ENCODE results near the gene CREG1.
"Not testable (repeated sequence)": the region's sequence is repeated elsewhere in the genome, so short reads cannot be mapped to it uniquely, and the experiment has no call there.

CREG1 gene

DNA sequence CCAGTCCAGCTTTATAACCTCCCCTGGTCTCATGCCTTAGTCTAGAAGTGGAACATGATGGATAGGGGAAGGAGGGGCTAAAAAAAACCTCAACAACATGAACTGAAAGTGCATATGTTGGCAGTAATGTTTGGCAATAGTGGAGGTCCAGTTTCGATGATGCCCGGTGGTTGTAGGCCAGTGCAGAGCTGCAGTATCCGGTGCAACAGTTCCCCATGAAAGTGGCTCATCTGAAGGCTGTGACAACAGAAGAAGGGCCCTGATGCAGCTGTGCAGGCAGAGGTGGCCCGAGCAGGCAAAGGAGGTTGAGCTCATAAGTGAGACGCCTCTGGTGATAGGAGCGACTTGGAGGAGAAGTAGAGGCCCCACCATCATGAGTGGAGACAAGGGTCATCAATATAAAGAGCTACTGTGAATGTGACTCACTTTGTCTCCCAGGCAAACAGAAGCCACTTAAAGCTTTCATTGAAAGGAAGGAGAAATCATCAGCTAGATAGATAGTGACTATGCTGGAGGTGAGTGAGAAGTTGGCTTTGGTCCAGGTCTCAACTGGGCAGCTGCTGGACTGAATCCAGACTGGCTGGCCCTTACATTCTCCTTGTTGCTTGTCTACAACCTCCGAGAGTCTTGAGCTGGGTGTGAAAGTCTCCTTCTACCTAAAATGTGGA is 10.2 kb upstream of the CREG1 start:
- peak; percentile 47 for DNase-seq

DNA sequence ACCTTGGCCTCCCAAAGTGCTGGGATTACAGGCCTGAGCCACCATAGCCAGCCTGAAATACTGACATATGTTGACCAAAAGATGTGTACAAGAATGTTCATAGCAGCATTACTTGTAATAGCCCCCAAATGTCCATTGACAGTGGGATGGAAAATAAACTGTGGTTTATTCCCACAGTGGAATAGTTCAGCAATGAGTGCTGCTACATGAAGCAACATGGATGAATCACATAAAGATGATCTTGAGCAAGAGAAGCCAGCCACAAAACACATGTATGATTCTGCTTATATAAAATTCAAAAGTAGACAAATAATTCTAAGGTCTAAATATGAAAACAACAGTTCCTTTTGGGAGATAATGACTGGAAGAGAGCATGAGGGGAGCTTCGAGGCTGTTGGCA is 9.1 kb upstream of the CREG1 start:
- DNase-seq, result no peak

DNA sequence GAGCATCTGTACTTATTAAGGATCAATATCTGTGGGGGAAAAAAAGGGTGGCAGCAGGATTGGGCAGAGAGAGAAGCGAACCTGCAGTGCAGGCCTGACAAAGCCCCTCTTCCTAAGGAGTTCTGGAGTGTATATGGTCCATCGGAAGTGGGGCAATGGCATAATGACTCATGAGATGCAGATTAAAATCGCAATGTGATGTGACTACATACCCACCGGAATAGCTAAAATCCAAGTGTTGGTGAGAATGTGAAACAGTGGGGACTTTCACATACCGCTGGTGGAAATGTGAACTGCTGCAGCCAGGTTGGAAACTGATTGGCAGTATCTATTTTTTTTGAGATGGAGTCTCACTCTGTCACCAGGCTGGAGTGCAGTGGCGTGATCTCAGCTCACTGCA is 8.2 kb upstream of the CREG1 start:
- DNase-seq, result no peak

DNA sequence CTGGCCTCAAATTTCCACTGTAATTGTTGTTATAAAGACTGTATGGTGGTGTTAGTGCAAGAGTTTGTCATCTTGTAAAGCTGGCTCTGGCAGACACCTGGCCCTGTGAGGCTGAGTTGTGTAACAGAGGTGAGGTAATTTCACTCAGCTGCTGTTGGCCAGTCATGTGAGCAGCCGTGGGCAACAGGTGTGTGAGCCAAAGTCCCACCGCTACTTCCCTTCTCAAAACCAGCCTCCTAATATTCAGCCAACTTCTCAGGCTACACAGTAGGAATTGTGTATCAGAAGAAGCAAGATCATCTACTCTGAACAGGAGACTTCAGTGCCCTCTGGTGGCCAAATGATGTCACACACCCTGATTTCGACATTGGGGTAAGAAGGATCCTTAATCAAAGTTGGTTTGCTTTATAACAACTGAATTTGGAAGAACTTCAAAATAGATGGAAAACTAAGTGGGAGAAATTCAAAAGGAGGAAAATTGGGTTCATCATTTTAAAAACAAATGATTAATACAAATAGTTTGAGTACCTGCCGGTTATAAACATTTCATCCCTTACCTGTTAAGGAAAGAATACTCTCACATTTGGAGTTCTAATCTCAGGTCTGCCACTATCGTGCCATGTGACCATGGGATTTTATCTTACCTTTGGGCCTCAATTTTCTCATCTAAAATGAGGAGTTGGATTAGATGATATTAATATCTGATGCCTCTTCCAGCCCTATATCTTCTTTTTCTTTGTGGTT is 2.6 kb upstream of the CREG1 start:
- peak; percentile 55 for DNase-seq

DNA sequence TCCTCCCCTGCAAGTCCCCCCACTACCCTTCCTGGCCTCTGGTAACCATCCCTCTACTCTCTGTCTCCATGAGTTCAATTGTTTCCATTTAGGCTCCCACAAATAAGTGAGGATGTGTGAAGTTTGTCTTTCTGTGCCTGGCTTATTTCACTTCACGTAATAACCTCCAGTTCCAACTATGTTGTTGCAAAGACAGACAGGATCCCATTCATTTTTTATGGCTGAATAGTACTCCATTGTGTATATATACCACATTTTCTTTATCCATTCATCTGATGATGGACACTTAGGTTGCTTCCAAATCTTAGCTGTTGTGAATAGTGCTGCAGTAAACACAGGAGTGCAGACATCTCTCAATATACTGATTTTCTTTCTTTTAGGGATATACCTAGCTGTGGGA is 1.5 kb upstream of the CREG1 start:
- not testable (repeated sequence) for DNase-seq

DNA sequence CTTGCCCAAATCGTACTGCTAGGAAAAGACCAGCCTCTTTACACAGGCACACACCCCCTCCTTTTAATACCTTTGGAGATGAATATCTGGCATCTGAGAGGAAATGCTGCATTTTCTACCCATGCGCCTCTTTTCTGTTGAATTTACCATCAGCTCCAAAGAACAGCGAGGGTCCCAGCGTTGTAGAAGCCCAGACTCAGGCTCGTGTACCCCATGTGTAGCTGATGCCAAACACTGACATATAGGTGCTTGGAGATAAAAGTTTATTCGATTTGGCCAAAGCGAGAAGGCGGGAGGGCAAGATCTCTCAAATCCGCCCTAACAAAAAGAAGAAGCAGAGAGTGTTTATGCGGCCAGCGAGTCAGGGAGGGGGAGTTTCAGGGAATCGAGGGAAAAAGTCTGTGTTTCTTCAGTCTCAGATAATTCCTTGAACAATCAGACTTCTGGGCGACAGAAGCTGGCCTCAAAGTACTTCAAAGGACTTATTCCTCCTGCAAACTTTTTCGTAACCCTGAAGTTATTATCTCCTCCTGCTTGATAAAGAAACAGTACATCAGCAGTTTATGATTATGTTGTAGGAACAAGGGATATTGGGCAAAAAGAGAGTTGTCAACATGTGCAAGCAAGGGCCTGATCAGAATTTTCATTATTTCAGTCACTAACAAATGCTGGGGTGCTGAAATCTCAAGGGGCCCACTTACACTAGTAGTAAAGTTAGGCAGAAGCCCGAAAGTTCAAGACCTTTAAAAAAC is 642 bp upstream of the CREG1 start:
- DNase-seq, result no peak

DNA sequence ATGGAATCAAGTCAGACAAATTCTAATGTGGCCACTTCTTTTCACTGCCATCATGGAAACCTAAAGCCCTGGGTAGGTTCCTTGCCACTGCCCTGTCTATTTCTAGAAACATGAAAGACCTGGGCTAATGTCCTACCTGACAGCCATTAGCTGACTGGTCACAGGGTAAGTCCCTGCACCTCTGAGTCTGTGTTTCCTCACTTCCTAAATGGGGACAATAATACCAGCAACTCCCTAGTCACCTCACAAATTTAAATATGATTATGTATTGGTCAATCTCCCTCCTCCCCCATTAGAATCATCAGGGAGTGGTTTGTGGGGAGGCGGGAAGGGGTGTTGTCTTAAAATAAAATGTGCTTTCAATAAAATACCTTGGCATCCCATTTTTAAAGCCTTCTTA is 2.2 kb downstream of the CREG1 start:
- DNase-seq, result no peak

DNA sequence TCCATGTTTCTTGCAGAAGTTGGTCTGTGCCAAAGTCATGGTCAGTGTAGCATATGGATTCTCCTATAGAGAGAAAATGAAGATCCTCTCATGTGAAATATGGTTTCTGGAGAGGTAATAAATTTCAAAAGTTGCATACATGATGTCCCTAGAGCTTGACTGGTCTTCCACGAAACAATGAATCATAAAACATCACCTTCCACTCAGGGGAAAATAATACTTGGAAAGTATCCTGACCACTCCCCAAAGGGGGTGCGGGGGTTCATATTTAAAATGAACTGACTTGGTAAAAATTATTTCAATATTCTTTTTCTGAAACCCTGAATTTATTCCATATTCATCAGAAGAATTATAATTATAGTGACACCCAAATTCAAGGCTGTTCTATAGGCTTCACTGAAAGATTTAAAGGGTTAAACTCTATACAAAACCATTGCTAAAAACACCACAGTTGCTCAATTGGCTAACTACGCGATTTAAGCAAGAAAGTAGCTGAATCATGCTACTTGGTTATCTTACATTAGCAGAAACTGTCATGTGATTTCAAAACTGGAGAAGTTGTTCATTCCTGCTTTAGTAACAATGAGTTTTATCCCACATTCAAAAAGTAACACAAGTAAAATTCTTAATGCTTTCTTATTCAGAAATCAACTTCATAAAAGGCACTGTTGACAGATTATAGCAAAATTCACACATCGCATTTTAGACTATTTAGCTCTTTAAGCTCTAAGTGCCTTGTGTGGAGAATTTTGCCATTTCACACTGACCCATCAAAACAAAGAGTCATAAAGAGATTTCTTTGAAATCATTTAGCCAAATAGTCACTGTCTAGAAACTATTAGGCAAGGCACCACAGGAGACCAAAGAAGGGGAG is 5.3 kb downstream of the CREG1 start:
- no peak for DNase-seq

DNA sequence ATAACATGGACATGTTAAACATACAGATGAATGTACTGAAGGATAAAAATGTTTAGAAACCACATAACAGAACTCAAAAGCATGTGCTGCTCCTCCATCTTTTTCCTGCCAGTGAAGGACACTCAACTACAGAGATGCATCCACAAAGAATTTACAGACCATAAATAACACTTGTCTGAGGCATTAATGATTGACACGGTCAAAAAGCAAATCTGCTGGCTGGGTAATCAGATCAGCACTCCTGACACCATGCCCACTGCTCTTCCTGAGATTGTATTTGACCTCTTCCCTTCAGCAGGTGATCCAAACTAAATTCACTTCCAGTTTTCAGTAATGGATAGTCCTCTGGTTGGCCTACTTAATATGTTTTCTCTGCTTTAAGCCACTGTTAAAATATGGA is 6.6 kb downstream of the CREG1 start:
- no peak for DNase-seq

DNA sequence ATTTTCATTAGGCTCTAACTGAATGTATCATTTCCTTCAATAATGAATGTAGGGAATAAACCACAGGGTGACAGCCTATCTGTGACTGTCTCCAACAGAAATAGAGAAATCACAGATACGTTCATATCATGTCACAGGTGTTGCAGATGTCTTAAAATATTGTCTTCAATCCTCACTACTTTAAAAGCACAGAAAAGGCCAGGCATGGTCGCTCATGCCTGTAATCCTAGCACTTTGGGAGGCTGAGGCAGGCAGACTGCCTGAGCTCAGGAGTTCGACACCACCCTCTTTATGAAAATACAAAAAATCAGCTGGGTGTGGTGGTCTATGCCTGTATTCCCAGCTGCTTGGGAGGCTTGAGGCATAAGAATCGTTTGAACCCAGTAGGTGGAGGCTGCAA is 8.2 kb downstream of the CREG1 start:
- DNase-seq, result no peak

DNA sequence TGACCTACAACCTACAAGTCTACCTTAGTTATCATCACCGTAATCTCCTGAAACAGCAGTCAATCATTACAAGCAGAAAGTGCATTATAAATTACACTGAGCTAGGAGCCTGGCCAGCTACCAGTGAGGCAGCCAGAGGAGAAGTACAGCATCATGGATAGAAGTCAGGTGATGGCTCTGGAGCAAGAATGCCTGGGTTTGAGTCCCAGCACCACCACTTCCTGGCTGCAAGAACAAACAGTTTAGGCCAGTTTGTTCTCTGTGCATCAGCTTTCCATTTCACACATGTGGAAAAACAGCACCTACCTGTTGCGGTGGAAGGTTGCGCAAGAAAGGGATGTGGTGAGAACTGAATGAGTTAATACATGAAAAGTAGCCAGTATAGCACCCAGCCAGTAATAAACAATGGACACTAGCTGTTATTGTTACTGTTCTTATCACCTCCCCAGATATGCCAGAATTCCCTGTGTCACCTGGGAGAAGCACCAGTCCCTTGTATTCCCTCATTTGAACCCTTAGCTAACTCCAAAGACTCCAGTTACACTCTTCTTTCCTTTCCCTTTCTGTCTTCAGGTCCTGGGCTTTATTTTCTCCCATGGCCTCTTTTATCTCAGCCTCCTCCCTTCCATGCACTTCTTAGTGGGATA is 9.0 kb downstream of the CREG1 start:
- DNase-seq, result no peak

DNA sequence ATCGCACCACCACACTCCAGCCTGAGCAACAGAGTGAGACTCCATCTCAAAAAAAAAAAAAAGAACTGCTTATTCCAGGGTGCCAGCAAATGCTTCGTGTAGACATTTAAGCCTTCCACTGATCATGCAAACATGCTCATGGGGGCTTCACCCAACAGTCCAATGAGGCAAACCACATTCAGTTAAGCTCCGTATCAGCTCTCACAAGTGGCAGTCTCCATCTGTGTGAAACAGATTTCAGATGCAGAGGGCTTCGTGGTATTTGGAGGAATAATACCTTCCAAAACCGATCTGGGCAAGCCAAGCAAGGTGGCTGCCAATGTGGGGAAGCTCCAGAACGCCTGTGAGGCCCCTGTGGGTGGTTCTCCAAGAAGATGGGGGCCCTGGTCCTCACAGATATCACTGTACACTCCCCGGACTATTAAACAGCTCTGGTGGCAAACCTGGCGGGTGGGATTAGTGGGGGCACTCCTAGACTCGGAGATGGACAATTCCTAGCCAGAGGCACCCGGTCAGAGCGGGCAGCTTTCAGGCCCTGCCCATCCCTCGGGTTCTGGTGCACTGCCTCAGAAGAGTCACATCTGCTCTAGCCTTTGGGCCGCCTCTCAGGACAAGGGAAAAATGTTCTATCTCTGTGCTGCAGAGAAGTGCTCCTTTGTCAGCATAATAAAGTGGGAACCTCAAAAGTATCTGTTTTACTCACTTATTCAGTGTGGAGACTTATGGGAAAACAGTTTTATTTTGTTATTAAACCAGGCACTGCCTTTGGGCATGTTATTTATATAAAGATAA is 10.2 kb downstream of the CREG1 start:
- DNase-seq, result no peak

DNA sequence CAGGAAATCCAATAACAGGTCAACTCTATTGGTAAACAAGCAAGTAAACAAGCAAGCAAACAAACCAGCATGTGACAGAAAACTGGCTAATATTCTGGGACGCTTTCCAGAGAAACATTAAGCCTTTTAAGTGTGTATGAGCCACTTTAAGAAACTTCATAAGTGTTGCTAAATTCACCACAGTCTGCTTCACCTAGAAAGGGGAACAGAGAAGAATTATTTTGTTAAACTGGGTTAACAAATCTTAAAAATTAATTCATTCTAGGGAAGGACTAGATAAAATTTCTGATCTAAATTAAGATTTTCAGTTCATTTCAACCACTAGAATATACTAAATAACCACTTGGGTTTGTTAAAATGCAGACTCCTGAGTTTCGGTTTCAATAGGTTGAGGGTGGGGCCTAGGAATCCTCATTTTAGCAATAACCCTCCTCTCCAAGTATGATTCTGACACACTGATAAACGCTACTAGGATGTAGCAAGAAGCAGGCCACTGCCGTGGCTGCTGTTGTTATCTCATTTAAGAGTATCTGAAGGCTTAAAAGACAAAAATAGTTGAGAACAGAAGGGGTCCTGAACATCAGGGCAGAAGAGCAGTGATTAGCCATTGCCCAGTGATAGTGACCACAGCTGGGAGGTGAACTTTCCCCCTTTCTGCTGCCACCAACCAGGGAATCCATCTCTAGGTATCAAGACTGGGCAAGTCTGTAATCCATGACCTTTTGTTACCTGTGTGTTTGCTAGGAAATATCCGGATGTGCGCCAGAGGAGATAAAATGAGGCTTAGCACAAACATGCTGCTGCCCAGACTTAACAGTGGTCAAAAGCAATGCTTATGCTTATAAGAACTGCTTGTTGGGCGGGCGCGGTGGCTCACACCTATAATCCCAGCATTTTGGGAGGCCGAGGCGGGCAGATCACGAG is 11.2 kb downstream of the CREG1 start:
- no peak for DNase-seq

DNA sequence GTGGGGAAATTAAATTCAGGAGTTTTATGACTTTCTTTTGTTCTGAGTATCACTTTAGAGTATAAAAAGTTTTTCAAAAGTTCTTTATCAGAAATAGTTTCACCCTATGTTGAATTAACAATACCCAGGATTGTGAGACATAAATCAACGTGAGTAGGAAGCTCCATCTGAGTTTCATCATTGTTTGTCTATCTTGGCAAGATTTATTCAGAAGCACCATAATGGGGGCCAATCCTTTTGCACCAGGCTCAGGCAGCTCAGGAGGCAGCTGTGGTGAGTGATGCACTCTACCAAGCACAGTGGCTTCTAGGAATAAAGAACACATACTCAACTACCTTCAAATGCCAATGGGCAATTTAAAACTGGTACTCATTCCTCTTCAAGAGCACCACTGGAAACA is 12.0 kb downstream of the CREG1 start:
- no peak for DNase-seq

DNA sequence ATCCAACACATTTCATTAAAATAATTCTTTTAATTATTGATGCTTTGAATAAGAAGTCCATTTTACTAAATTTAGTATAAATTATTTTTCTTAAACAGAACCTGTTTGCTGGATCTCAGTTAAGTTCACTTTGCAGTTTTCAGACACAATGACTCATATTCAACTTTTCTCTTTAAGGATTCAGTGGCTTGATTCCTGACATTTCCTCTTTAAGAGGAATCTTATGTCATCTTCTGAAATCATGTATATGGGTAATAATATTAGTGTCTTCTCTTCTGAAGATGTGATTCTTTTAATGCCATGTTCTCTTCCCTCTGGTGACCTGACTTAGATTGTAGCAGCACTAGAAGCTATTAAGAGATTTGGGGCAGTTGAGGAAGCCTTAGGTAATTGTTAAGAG is 12.6 kb downstream of the CREG1 start:
- DNase-seq, result no peak

DNA sequence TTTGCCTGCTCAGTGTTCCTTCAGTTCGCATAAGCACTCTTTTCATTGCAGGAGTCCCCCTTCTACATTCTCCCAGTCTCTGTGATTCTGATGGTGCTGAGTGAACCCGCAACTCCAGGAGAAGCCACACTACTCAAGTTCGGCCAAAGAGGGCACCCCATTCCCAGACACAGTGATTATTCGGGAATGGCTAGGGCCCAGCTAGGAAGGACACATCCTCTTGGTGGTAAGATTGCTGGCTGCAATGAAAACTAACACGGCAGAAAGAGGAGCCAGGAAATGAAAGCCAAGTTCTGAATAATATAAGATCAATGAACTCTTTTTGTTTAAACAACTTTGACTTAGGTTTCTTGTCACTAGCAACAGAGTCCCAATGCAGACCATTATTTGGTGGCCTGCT is 14.9 kb downstream of the CREG1 start:
- DNase-seq, result no peak

DNA sequence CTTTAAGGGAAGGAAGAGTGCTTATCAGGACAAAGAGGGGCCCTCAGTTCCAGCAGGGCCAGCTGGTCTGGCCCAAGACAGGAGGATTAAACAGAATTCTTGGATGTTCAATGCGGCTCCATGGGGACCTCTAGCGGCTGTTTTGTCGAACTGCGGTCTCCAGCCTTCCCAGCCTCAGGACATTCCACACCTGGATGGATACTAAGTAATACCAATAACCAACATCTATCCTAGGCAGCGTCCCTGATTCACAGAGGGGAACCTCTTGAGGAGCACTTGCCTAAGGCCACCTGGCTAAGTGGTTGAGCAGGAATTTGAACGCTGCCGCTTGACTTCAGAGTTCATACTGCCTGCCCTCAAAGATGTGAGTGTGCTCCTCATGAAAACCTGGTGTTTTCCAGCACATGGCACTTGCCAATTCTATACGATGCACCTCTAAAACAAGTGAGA is 19.7 kb downstream of the CREG1 start:
- peak; percentile 44 for DNase-seq

DNA sequence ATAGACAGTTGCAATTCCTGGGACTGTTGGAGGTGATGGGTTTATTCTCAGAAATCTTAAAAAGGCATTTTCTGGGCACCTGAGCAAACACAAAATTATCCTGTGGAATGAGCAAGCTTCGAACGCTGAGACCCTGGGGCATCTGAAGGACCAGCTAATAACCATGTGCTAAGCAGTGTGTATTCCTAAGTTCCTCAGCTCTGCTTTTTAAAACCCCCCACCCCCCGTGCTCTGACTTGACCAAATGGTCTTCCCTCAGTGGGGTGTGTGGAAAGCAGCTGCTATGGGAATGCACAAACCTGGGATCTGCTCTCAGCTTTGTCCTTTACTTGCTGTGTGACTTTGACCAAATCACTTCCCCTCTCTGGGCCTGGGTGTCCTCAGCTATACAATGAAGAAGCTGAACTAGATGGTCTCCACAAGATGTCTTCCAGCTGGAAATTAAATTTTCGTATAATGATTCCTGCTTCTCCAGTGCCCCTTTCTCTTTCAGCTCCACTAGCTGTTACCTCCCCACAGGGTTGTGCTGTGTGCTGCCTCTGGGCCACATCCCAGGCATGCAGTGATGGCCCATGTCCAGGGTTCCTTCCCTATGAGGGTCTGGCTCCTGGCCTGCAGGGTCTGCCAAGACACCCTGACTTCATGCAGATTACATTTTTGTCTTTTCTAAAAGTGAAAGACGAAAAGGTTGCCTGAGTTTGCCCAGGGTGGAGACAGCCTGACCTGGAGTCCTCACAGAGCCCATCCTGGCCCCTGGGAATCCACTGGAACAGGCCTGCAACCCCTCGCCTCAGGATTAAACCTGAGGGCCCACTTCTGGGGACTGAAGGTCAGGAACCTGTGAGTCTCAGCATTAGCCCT is 20.4 kb downstream of the CREG1 start:
- no peak for DNase-seq

DNA sequence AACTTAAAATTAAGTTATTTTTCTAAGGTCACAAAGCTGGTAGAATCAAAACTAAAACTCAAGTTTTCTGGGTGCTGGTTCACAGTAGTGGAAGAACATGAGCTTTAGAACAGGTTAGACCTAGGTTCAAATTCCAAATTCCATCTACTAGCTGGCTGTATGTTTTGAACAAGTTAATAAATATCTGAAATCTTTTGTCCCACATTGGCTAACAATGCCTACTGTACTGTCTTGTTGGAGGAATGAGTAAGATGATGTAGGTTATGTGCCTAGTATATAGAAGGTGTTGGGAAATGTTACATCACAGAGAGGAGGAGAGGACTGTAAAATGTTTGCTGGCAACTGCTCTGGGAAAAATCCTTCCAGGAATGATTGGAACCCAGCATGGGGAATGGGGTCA is 21.2 kb downstream of the CREG1 start:
- no peak for DNase-seq

Data from DMS153 (cell line).